ENCODE results near the gene TACR1.
"Not testable (repeated sequence)": the region's sequence is repeated elsewhere in the genome, so short reads cannot be mapped to it uniquely, and the experiment has no call there.

TACR1 gene

DNA sequence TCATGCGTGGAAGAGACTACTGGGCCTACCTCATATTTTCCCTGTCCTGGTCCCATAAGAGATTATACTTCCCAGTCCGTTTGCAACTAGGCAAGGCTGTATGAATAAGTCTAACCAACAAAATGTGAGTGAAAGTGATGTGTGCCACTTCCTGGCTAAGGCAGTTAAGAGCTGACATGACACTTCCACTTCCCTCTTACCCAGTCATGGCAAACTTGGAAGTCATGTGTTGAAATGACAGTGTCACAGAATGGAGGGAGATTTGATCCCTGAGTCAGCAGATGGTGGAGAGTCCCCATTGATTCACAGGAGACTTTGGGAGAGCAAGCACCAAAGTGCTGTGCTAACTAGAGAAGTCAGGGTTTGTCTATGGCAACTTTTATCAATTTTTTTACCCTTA is 36.4 kb downstream of the TACR1 start:
- H3K4me3 ChIP-seq (ENCODE audit: low read length): no peak overlapping the region
- H3K9me3 ChIP-seq (ENCODE audit: control insufficient read depth, low read length): no peaks in the 10 kb centered on the region
- no peak overlapping the region for H3K9ac ChIP-seq (ENCODE audit: low read length)
- no peaks in the 10 kb centered on the region for H3K36me3 ChIP-seq (ENCODE audit: control insufficient read depth, insufficient read depth, low read length)
- H3K4me1 ChIP-seq (ENCODE audit: control insufficient read depth, insufficient read depth, low read length): no peaks in the 10 kb centered on the region
- no peaks in the 10 kb centered on the region for H3K27me3 ChIP-seq (ENCODE audit: control insufficient read depth, insufficient read depth, low read length)

DNA sequence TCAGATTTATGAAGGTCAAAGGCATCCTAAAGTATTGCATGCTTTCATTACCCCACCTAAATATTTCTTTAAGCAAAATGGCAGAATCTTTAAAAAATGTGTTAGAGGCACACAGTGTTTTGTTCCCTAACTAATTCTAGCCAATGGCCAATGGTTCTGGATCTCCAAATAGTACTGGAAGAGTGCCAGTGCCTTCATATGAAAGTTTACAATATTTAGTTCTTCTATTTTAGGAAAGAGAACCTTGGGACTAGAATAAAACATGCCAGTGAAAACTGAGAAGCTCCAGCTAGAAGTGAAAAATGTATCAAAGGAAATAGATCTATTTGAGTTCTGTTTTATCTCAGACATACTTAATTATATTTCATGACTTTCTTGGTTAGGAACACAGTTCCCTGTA is 37.1 kb downstream of the TACR1 start:
- Histone ChIP-seq H3K4me3 (ENCODE audit: low read length) (no peak overlapping the region), H3K36me3 (ENCODE audit: control insufficient read depth, insufficient read depth, low read length) (no peaks in the 10 kb centered on the region), H3K27me3 (ENCODE audit: control insufficient read depth, insufficient read depth, low read length) (no peaks in the 10 kb centered on the region), H3K4me1 (ENCODE audit: control insufficient read depth, insufficient read depth, low read length) (no peaks in the 10 kb centered on the region), H3K9ac (ENCODE audit: low read length) (no peak overlapping the region), H3K9me3 (ENCODE audit: control insufficient read depth, low read length) (no peaks in the 10 kb centered on the region)

DNA sequence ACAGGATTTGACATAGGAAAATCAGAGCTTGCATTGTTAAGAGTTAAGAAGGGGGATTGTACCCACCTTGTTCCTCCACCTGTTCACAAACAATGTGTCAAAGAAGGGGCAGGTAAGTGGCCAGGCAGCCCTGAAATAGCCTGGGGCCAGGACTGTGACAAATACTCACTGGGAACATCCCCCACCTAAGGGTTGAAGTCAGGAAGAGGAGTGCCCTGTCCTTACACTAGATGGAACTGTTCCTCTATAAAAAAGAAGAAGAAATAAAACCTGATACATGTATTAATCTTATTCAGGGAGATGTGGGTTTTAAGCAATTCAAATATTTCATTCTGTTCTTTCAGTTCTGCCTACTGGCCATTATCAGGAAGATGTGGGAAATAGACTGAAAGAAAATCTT is 41.9 kb downstream of the TACR1 start:
- Histone ChIP-seq H3K9ac (ENCODE audit: low read length) (no peak overlapping the region), H3K9me3 (ENCODE audit: control insufficient read depth, low read length) (no peaks in the 10 kb centered on the region), H3K4me1 (ENCODE audit: control insufficient read depth, insufficient read depth, low read length) (no peaks in the 10 kb centered on the region), H3K4me3 (ENCODE audit: low read length) (no peak overlapping the region), H3K27me3 (ENCODE audit: control insufficient read depth, insufficient read depth, low read length) (no peaks in the 10 kb centered on the region), H3K36me3 (ENCODE audit: control insufficient read depth, insufficient read depth, low read length) (no peaks in the 10 kb centered on the region)

DNA sequence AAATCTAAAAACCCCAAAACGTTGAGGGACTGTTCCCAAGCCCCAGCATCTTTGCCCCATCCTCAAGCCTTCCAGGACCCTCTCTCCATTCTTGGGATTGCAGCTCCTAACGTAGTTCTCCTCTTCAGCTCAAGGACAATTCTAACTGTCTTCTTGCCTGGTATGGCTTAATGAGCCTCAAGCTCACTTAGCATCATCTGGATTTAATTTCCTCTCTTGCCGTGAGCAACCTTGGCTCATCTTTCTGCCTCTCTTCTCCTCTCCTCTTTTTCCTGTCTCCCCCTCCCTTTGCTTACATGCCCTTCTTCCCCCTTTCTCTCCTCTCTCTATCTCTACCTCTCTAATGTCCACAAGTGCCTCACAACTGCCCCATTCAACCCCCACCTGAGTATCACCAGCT is 44.2 kb downstream of the TACR1 start:
- Histone ChIP-seq H3K4me3 (ENCODE audit: low read length) (no peak overlapping the region), H3K4me1 (ENCODE audit: control insufficient read depth, insufficient read depth, low read length) (no peaks in the 10 kb centered on the region), H3K9ac (ENCODE audit: low read length) (no peak overlapping the region), H3K9me3 (ENCODE audit: control insufficient read depth, low read length) (no peaks in the 10 kb centered on the region), H3K36me3 (ENCODE audit: control insufficient read depth, insufficient read depth, low read length) (no peaks in the 10 kb centered on the region), H3K27me3 (ENCODE audit: control insufficient read depth, insufficient read depth, low read length) (no peaks in the 10 kb centered on the region)

DNA sequence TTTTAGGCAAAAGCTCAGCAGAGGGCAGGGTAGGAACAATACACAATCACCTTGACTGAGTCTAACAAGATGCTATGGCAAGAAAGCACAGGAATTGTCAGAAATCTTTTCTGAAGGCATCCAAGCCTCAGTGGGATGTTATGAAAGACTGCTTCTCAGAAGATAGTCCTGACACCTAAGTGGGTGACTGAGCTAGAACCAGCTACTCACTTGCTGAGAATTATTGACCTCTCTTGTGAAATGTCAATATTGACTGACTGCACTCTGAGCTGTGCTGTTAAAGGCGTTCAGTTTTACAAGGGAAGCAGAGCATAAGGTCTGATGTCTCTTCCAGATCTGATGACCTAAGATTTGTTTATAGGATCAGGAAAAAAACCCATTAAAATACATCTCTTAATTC is 46.1 kb downstream of the TACR1 start:
- Histone ChIP-seq H3K4me3 (ENCODE audit: low read length) (no peak overlapping the region), H3K9ac (ENCODE audit: low read length) (no peak overlapping the region), H3K27me3 (ENCODE audit: control insufficient read depth, insufficient read depth, low read length) (no peaks in the 10 kb centered on the region), H3K4me1 (ENCODE audit: control insufficient read depth, insufficient read depth, low read length) (no peaks in the 10 kb centered on the region), H3K9me3 (ENCODE audit: control insufficient read depth, low read length) (no peaks in the 10 kb centered on the region), H3K36me3 (ENCODE audit: control insufficient read depth, insufficient read depth, low read length) (no peaks in the 10 kb centered on the region)

DNA sequence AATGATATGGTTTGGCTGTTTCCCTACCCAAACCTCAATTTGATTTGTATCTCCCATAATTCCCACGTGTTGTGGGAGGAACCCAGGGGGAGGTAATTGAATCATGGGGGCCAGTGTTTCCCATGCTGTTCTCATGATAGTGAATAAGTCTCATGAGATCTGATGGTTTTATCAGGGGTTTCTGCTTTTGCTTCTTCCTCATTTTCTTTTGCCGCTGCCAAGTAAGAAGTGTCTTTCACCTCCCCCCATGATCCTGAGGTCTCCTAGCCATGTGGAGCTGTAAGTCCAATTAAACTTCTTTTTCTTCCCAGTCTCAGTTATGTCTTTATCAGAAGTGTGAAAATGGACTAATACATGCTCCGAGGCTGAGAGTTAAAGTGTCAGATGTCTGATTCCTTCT is 47.1 kb downstream of the TACR1 start:
- not testable (repeated sequence) for H3K9ac ChIP-seq (ENCODE audit: low read length); H3K36me3 ChIP-seq (ENCODE audit: control insufficient read depth, insufficient read depth, low read length); H3K27me3 ChIP-seq (ENCODE audit: control insufficient read depth, insufficient read depth, low read length); H3K9me3 ChIP-seq (ENCODE audit: control insufficient read depth, low read length); H3K4me3 ChIP-seq (ENCODE audit: low read length); H3K4me1 ChIP-seq (ENCODE audit: control insufficient read depth, insufficient read depth, low read length)

DNA sequence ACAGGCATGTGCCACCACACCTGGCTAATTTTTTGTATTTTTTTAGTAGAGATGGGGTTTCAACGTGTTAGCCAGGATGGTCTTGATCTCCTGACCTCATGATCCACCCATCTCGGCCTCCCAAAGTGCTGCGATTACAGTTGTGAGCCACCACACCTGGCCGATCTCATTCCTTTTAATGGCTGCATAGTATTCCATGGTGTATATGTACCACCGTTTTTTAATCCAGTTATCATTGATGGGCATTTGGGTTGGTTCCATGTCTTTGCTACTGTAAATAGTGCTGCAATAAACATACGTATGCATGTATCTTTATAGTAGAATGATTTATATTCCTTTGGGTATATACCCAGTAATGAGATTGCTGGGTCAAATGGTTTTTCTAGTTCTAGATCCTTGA is 51.4 kb downstream of the TACR1 start:
- not testable (repeated sequence) for H3K4me1 ChIP-seq (ENCODE audit: control insufficient read depth, insufficient read depth, low read length); H3K27me3 ChIP-seq (ENCODE audit: control insufficient read depth, insufficient read depth, low read length); H3K36me3 ChIP-seq (ENCODE audit: control insufficient read depth, insufficient read depth, low read length); H3K9me3 ChIP-seq (ENCODE audit: control insufficient read depth, low read length); H3K4me3 ChIP-seq (ENCODE audit: low read length); H3K9ac ChIP-seq (ENCODE audit: low read length)

DNA sequence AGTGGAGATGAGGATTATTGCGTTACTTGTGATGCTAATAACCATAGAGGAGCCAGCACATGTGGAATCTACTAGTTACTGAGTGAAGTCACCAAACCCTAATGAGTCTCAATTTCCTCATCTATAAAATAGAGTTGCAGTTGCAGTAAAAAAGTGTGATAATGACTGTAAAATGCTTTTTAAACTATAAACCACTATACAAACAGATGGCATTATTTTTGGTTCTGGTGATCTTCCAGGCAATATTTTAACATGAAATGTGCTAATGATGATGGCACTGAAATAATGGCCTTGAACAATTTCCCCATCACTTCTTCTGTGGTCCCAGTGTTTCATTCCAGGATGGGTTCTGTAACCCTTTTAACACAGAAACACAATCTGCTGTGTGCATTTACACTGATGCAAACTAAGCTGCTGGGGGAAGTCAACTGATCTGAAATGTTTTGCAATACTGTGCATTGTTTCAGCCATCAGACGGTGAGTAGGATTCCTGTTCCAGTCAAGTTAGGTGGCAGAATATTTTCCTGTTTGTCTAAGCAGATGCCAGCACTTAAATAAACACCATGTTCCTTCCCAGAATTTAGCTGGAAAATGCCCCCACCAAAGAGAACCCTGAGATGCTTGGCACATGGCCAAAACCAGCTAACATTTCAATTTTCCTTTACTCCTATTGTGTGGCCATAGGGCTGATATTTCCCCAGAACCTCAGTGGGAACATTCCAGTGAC is 52.6 kb downstream of the TACR1 start:
- H3K36me3 ChIP-seq (ENCODE audit: control insufficient read depth, insufficient read depth, low read length): no peaks in the 10 kb centered on the region
- no peak overlapping the region for H3K9ac ChIP-seq (ENCODE audit: low read length)
- H3K4me1 ChIP-seq (ENCODE audit: control insufficient read depth, insufficient read depth, low read length): no peaks in the 10 kb centered on the region
- no peak overlapping the region for H3K4me3 ChIP-seq (ENCODE audit: low read length)
- H3K27me3 ChIP-seq (ENCODE audit: control insufficient read depth, insufficient read depth, low read length): no peaks in the 10 kb centered on the region
- no peaks in the 10 kb centered on the region for H3K9me3 ChIP-seq (ENCODE audit: control insufficient read depth, low read length)

DNA sequence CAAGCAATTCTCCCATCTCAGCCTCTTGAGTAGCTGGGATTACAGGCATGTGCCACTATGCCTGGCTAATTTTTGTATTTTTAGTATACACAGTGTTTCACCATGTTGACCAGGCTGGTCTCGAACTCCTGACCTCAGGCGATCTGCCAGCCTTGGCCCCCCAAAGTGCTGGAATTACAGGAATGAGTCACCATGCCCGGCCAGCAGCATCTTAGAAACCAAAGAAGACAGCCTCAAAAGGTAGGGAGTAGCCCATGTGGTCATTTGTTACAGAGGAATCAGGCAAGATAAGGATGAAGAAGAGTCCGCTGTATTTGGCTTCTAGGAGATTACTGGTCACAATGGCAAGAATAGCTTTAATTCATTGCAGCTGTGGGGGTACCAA is 53.1 kb downstream of the TACR1 start:
- H3K27me3 ChIP-seq (ENCODE audit: control insufficient read depth, insufficient read depth, low read length); H3K9ac ChIP-seq (ENCODE audit: low read length); H3K4me3 ChIP-seq (ENCODE audit: low read length); H3K9me3 ChIP-seq (ENCODE audit: control insufficient read depth, low read length); H3K4me1 ChIP-seq (ENCODE audit: control insufficient read depth, insufficient read depth, low read length); H3K36me3 ChIP-seq (ENCODE audit: control insufficient read depth, insufficient read depth, low read length): not testable (repeated sequence)

DNA sequence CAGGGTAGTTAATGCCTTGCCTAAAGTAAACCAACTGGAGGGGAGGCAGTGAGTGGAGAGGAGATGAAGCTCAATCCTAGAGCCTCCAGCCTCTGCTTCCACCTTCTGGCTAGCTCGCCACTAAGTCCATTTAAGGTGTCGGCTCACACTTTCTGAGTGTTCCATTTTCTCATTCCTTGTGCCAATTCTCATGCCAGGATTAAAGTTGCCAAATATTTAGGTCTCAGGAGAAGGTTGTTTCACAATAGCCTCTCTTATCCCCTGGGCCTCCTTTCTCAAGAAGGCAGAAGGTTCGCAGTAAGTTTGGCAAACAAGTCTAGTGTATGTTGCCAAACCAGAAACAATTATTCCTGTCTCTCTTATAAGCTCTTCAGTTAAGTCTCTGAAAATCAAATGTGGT is 57.2 kb downstream of the TACR1 start:
- Histone ChIP-seq H3K4me1 (ENCODE audit: control insufficient read depth, insufficient read depth, low read length) (no peaks in the 10 kb centered on the region), H3K27me3 (ENCODE audit: control insufficient read depth, insufficient read depth, low read length) (no peaks in the 10 kb centered on the region), H3K4me3 (ENCODE audit: low read length) (no peak overlapping the region), H3K9ac (ENCODE audit: low read length) (no peak overlapping the region), H3K9me3 (ENCODE audit: control insufficient read depth, low read length) (no peaks in the 10 kb centered on the region), H3K36me3 (ENCODE audit: control insufficient read depth, insufficient read depth, low read length) (no peaks in the 10 kb centered on the region)

DNA sequence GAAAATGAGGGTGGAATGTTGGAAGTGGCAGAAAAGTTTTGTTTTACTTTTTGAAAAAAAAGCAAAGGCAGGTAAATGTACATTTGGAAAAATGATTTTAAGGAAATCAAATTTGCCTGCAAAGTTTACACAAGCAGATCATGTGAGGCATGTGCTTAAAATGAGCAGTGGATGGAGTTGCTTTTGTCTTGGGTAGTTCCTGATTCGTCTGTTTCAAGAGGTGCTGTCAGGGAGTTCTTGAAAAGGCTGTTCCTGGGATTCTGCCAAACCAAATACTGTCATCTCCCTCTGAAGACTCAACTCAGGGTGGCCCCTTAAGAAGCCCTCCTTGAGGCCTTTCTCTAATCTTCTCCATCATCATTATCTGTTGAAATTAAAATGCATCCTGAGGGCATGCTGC is 59.0 kb downstream of the TACR1 start:
- Histone ChIP-seq H3K36me3 (ENCODE audit: control insufficient read depth, insufficient read depth, low read length) (no peaks in the 10 kb centered on the region), H3K27me3 (ENCODE audit: control insufficient read depth, insufficient read depth, low read length) (no peaks in the 10 kb centered on the region), H3K4me3 (ENCODE audit: low read length) (no peak overlapping the region), H3K9ac (ENCODE audit: low read length) (no peak overlapping the region), H3K9me3 (ENCODE audit: control insufficient read depth, low read length) (no peaks in the 10 kb centered on the region), H3K4me1 (ENCODE audit: control insufficient read depth, insufficient read depth, low read length) (no peaks in the 10 kb centered on the region)

DNA sequence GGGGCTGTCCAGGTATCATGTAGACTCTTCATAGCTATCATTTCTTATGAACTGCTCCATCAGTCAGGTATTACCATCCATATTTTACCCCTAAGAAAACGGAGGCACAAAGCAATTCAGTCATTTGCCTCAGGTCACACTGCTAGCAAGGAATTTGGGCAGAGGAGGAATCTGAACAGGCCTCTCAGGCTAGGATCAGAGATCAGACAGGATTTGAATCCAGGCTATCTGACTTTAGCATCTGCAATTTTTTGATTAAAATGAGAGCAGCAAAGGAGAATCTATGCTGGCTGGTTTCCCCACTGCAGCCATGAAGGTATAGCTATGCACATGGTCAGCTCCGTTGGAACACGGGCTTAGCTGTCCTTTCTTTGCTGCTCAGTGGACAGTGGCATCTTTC is 60.1 kb downstream of the TACR1 start:
- no peaks in the 10 kb centered on the region for H3K4me1 ChIP-seq (ENCODE audit: control insufficient read depth, insufficient read depth, low read length)
- no peaks in the 10 kb centered on the region for H3K9me3 ChIP-seq (ENCODE audit: control insufficient read depth, low read length)
- no peaks in the 10 kb centered on the region for H3K27me3 ChIP-seq (ENCODE audit: control insufficient read depth, insufficient read depth, low read length)
- H3K4me3 ChIP-seq (ENCODE audit: low read length): no peak overlapping the region
- H3K9ac ChIP-seq (ENCODE audit: low read length): no peak overlapping the region
- no peaks in the 10 kb centered on the region for H3K36me3 ChIP-seq (ENCODE audit: control insufficient read depth, insufficient read depth, low read length)

DNA sequence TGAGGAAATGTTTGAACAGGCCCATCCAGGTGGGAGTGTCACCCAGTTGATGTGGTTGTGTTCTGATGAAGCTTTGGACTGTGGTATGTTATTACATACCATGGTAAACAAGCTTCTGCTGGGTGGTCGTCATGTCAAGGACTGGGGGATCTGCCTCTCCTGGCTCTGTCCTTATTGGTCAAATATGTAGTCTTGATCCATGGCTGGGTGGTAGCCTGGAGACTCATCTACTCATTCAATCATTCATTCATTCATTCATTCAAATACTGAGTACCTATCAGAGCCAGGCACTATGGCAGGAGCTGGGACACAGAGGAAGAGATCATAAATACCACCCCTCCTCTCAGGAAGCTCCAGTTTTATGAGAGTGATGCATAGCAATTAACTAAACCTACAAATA is 60.8 kb downstream of the TACR1 start:
- H3K4me3 ChIP-seq (ENCODE audit: low read length): no peak overlapping the region
- H3K4me1 ChIP-seq (ENCODE audit: control insufficient read depth, insufficient read depth, low read length): no peaks in the 10 kb centered on the region
- no peaks in the 10 kb centered on the region for H3K27me3 ChIP-seq (ENCODE audit: control insufficient read depth, insufficient read depth, low read length)
- no peak overlapping the region for H3K9ac ChIP-seq (ENCODE audit: low read length)
- H3K9me3 ChIP-seq (ENCODE audit: control insufficient read depth, low read length): no peaks in the 10 kb centered on the region
- no peaks in the 10 kb centered on the region for H3K36me3 ChIP-seq (ENCODE audit: control insufficient read depth, insufficient read depth, low read length)
